ENCODE results near the gene AXL.

AXL gene

DNA sequence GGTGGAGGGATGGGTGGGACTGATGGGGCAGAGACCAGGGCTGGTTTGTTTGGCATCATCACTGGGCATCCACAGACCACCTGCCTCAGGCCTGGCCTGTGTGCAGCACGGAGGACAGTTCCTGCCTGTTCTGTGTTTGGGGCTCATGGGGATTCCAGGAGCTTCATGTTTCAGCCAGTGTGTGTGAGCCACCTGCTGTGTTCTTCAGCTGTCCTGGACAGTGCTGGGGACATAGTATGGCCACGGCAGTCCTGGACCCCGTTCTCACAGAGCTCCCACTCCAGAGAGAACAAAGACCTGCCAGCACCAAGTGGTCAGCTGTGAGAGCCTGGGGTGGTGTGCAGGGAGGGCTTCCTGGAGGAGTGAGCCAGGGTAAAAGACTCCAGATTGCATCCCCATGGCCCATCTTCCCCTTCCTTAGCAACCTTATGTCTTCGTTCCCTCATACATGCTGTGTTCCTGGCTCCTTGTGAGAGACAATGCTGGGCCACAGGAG lies 89.0 kb downstream of the AXL start:
- no peak for DNase-seq (ENCODE audit: low read depth in 2 of 2)

DNA sequence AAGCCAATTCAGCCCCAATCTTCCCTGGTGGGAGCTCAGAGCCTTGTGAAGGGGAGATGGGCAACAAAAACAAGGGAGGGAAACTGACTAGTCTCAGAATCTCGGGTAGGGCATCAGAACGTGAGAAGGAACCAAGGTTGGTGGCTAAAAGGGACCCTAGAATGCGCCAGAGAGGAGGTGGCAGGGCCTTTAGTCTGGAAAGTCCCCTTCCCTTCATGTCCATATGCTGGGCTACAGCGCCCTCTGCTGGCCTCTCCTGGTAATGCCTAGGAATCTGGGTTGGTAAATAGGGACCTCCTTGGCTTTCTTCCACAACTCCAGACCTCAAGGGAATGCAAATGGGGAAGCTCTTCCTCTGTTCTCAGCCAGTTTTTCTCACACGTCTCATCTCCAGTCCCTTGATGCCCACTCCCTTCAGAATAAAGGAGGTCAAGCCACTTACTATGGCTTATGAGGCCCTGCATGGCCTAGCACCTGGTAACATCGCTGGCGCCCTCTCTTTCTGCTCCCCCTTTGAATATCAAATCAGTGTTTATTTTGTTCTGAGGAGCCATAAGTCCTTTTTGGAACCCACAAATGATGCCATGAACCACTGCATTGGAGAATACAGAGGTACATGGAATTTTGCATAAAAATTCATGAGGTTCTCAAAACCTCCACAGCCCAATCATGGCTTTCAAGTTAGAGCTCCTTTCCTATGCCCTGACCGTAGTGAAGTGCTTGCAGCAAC lies 89.6 kb downstream of the AXL start:
- peak; percentile 90 to 91 for DNase-seq (ENCODE audit: low read depth in 2 of 2)

DNA sequence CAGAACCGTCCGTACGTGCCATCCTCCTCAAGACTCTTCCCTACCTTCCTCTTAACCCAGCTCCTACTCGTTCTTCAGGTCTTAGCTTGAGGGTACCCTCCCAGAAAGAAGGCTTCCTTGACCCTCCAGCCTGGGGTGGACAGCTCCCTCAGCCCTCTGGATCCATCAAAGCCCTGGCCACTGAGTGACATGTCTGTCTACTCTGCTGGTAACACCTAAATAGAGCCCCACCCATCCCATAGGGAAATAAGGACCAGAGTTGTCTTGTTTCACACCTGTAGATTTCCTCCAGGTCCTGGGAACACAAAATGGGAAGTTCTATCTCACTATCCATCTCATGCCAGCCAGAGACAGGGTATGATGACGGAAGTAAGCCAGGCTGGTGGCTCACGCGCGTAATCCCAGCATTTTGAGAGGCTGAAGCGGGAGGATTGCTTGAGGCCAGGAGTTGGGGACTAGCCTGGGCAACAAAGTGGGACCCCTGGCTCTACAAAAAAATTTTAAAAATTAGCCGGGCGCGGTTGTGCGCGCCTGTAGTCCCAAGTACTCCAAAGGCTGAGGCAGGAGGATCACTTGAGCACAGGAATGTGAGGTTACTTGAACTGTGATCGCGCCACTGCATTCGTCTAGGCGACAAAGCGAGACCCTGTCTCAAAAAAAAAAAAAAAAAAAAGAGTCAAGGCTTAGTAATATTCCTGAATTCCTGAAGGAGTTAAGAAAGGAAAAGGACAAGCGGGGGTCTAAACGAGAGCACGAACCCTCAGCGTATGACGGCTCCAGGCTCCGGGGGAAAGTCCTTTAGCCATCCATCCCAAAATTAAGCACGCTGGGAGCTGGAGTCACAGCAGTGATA lies 90.4 kb downstream of the AXL start:
- DNase-seq (ENCODE audit: low read depth in 2 of 2): no peak

DNA sequence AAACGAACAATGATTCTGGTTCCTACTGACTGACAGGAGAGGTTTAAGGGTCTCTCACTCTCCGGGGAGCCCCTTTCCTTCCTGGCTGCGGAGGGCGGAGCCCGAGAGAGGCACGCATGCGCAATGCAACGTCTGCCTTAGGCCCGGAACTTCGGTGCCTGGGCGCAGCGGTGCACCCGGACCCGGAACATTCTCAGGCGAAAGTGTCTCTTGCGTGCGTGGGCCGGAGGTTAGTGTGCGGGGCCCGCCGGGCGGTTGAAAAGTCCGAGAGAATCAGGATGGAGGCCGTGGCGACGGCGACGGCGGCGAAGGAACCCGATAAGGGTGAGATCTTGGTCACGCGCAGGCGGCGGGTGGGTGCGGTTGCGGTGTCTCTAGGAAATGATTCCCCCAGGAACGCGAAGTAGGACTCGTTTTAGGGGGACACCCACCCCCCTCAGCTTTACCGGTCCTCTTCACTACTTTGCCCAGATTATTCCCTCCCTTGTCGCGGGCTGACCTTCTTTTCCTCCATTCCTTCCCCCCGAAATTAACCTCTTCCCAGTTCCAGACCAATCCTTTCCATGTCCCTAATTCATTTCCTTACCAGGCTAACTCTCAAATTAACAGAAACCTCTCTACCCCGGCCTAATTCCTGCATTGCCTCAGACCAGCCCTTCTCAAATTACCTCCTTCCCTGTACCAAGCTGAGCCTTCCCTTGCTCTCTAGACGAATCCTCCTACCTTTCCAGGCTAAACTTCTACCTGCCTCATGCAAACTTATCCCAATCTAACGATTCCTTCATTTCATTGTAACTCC lies 91.2 kb downstream of the AXL start, which contains the start of gene CCDC97:
Gene CCDC97 (plus strand): TSS at position 140 of the 799 bp plus-strand sequence. CDS start 139 bp downstream, at position 279.
- DNase-seq (ENCODE audit: low read depth in 2 of 2): peak; percentile 82 to 84

DNA sequence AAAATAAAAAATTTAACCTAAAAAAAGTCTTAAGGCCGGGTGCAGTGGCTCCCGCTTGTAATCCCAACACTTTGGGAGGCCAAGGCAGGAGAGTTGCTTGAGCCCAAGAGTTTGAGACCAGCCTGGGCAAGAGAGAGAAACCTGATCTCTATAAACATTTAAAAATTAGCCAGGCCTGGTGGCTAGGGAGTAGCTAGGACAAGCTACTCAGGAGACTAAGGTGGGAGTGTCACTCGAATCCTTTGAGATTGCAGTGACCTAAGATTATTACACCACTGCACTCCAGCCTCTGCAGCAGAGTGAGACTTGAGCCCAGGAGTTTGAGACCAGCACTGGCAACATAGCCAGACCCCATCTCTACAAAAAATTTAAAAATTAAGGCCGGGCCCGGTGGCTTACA lies 92.0 kb downstream of the AXL start:
- DNase-seq (ENCODE audit: low read depth in 2 of 2): no peak

Measured in stimulated activated CD8-positive, alpha-beta memory T cell treated with anti-CD3 and anti-CD28 coated beads, Interleukin-2, amount 100 ng/mL, for 1 hour (primary cell).